Spleen (tissue), 11 donors: Measurements from ENCODE around the gene CYP4F3. TPM values are rescaled to one million over a fixed set of nuclear protein-coding genes. Genes with fewer than 3 reads are reported as not detected.
A peak's percentile ranks its signal among the peaks of the same experiment; 100 is the strongest.

ENCODE experiments used
- DNase-seq: peaks from one replicate; pipeline ENCODE4 v3.0.0-alpha.2; 2020
- H3K27ac ChIP-seq, 8 donors: fragments of 200-600 bp; sonication (generic) in 7 of 8; 1 replicate in 4 of 8; 2 replicates in 4 of 8; pipeline versions ENCODE4 v1.5.0 to v1.8.0; 2016 to 2021; ENCODE audit warnings: inconsistent platforms in 4 of 8, mild to moderate bottlenecking in 4 of 8, moderate library complexity in 1 of 8
- H3K27me3 ChIP-seq, 7 donors: fragments of 200-600 bp; sonication (generic) in 6 of 7; replicated peaks in 1 of 7; 1 replicate in 4 of 7; 2 replicates in 3 of 7; pipeline versions ENCODE4 v1.5.0 to v1.8.0; 2016 to 2021; ENCODE audit warnings: inconsistent platforms in 3 of 7, mild to moderate bottlenecking in 1 of 7
- H3K36me3 ChIP-seq, 6 donors: fragments of 200-600 bp; sonication (generic) in 5 of 6; 1 replicate in 4 of 6; 2 replicates in 2 of 6; pipeline versions ENCODE4 v1.5.0 to v1.8.0; 2016 to 2021; ENCODE audit warnings: inconsistent platforms in 2 of 6
- H3K4me1 ChIP-seq, 6 donors: fragments of 200-600 bp; sonication (generic) in 5 of 6; 1 replicate in 3 of 6; 2 replicates in 3 of 6; pipeline versions ENCODE4 v1.5.0 to v1.8.0; 2016 to 2021; ENCODE audit warnings: inconsistent platforms in 3 of 6
- H3K4me3 ChIP-seq, 8 donors: fragments of 200-600 bp; sonication (generic) in 7 of 8; 1 replicate in 4 of 8; 2 replicates in 4 of 8; pipeline versions ENCODE4 v1.5.0 to v1.8.0; 2016 to 2021; ENCODE audit warnings: inconsistent platforms in 4 of 8, mild to moderate bottlenecking in 4 of 8, moderate library complexity in 2 of 8
- H3K9me3 ChIP-seq, 8 donors: fragments of 200-600 bp; sonication (generic) in 7 of 8; 1 replicate in 4 of 8; 2 replicates in 4 of 8; pipeline versions ENCODE4 v1.5.0 to v1.8.0; 2016 to 2021; ENCODE audit warnings: inconsistent platforms in 4 of 8
- CTCF ChIP-seq, 11 experiments: fragments of 200-600 bp in 7 of 11; fragments of 450-650 bp in 4 of 11; sonication (generic) in 4 of 11; IDR thresholded peaks in 8 of 11; conservative IDR thresholded peaks in 3 of 11; 1 replicate in 7 of 11; 2 replicates in 4 of 11; pipeline versions ENCODE4 v1.4.0 to v1.8.0; 2016 to 2021; ENCODE audit warnings: antibody characterized with exemption in 11 of 11, inconsistent platforms in 4 of 11, mild to moderate bottlenecking in 1 of 11
- POLR2A ChIP-seq, 3 donors: fragments of 450-650 bp; IDR thresholded peaks; one replicate each; pipeline ENCODE4 v1.5.1; 2017; ENCODE audit warnings: antibody characterized with exemption in 3 of 3, mild to moderate bottlenecking in 1 of 3
- POLR2AphosphoS5 ChIP-seq, 3 donors: sonication (generic); formaldehyde crosslinking; IDR thresholded peaks; one replicate each; pipeline ENCODE4 v1.5.1; 2017; ENCODE audit warnings: antibody characterized with exemption in 3 of 3
- WGBS, 5 donors: extraction: QIAGEN DNeasy Blood & Tissue Kit in 3 of 5; methylation state at CpG; one replicate each; pipeline versions ENCODE4 v1.1.5 to v1.1.7; 2013 to 2018; 5-methylcytosine and 5-hydroxymethylcytosine counted together
- intact Hi-C: fragments of 100-400 bp; cut with DNase I; formaldehyde crosslinking; loops from one replicate; pipeline ENCODE4 v1.15.0; 2023; ENCODE audit warnings: low total_unique reads
- polyA plus RNA-seq, 3 donors: library from polyadenylated mRNA; stranded (reverse); fragments of 200-250 nt; gene quantifications; one replicate each; pipeline ENCODE4 v1.2.1, GENCODE V29; 2013
- total RNA-seq, 7 donors: library from RNA; depleted of rRNA in 3 of 7; stranded (reverse); fragments of >200 nt in 3 of 7; fragmentation: NEBNext Ultra II Directional in 4 of 7; extraction: Animal tissue kit (Norgen Biotek cat#: 25700) in 4 of 7; gene quantifications; one replicate each; pipeline versions ENCODE4 v1.1.0 to v1.2.1, GENCODE V29; 2016 to 2021
- donor health status: healthy with polysubstance abuse.
- donor health status: DM: no; HTN: no; CAD: no; lungs with moderate emphysema.
- donor health status: DM: no; HTN: no; CAD: no.
- donor health status: Bipolar disorder and iron deficiency.
- donor health status: healthy.
- donor health status: DM: no; HTN: no; CAD: no.
- donor health status: DM: yes; HTN: yes; CAD: no.

CYP4F3 gene
- total and polyA plus RNA-seq, 10 donors: 0.03 to 44.1 (median 5.2) TPM

GRCh38 chr19:15671237-15671821 is 30.6 kb downstream of the CYP4F3 start:
- Histone ChIP-seq H3K36me3 (peaks cover 0 to 45% (median 0%) of the 10 kb centered on the region in 6 donors), H3K4me3 (no peak overlapping the region), H3K27me3 (peaks cover 0 to 36% (median 0%) of the 10 kb centered on the region in 7 donors), H3K27ac (no peak overlapping the region), H3K4me1 (peaks cover 0 to 9% (median 4%) of the 10 kb centered on the region in 6 donors), H3K9me3 (no peaks in the 10 kb centered on the region)
- 65 to 87% (median 79%) methylated on average over 5 of the region's 5 CpGs for WGBS, 5 donors
- DNase-seq: no peak
- intact Hi-C loops: no loop called here
- TF ChIP-seq CTCF (IDR thresholded peaks at IDR 0.05 in 8 of 11, conservative IDR thresholded peaks at IDR 0.05 in 3 of 11) (no peak), POLR2A (IDR thresholded peaks at IDR 0.05) (no peak), POLR2AphosphoS5 (IDR thresholded peaks at IDR 0.05) (no peak)

GRCh38 chr19:15671891-15672579 is 31.3 kb downstream of the CYP4F3 start:
- Histone ChIP-seq H3K27me3 (peaks cover 0 to 29% (median 0%) of the 10 kb centered on the region in 7 donors), H3K4me3 (no peak overlapping the region), H3K9me3 (no peaks in the 10 kb centered on the region), H3K36me3 (peaks cover 0 to 45% (median 0%) of the 10 kb centered on the region in 6 donors), H3K27ac (peak overlapping the region in 6 of 8 donors; percentile 20 to 61 (median 48)), H3K4me1 (peaks cover 0 to 9% (median 4%) of the 10 kb centered on the region in 6 donors)
- DNase-seq: no peak
- WGBS, 5 donors: 54 to 61% (median 58%) methylated on average over 10 of the region's 10 CpGs
- TF ChIP-seq POLR2AphosphoS5 (IDR thresholded peaks at IDR 0.05): no peak
- TF ChIP-seq POLR2A (IDR thresholded peaks at IDR 0.05): no peak
- no peak for TF ChIP-seq CTCF (IDR thresholded peaks at IDR 0.05 in 8 of 11, conservative IDR thresholded peaks at IDR 0.05 in 3 of 11)
- intact Hi-C loops: no loop called here

- no peaks in the 10 kb centered on the region for H3K9me3 ChIP-seq
- 15 to 55% (median 46%) methylated on average over 5 to 6 of the region's 6 CpGs for WGBS, 5 donors
- H3K27ac ChIP-seq: peak within 1 kb of the TSS in 6 of 8 donors; percentile 20 to 61 (median 48)
- peak; percentile 77 for DNase-seq
- H3K4me1 ChIP-seq: peaks cover 0 to 9% (median 4%) of the 10 kb centered on the region in 6 donors
- TF ChIP-seq CTCF (IDR thresholded peaks at IDR 0.05 in 8 of 11, conservative IDR thresholded peaks at IDR 0.05 in 3 of 11): no peak
- peak; percentile 15 to 59 (median 56) for TF ChIP-seq POLR2AphosphoS5 (IDR thresholded peaks at IDR 0.05)
- peaks cover 0 to 26% (median 0%) of the 10 kb centered on the region in 7 donors for H3K27me3 ChIP-seq
- H3K4me3 ChIP-seq: peak within 1 kb of the TSS in 1 of 8 donors; percentile 33
- H3K36me3 ChIP-seq: peaks cover 0 to 45% (median 0%) of the 10 kb centered on the region in 6 donors
- intact Hi-C loops: no loop called here
Measured at GRCh38 chr19:15672580-15673175, 32.0 kb downstream of the CYP4F3 start, which contains the start of gene CYP4F12. Gene CYP4F12 (plus strand): TSS chr19:15673087. CDS start chr19:15673530, 443 bp downstream.
